HPDE6-E6E7 (cell line): ENCODE measurements around the gene TIGD1.

Source experiments
- DNase-seq: peaks from one replicate; pipeline ENCODE4 v3.0.0; 2011; ENCODE audit warnings: missing footprints; ENCODE audit errors: extremely low spot score

Gene TIGD1

GRCh38 chr2:232523682-232524597 lies 26.4 kb downstream of the TIGD1 start:
- no peak for DNase-seq

GRCh38 chr2:232523402-232523681 lies 27.0 kb downstream of the TIGD1 start:
- no peak for DNase-seq

GRCh38 chr2:232522623-232523401 lies 27.5 kb downstream of the TIGD1 start:
- no peak for DNase-seq

- DNase-seq, result peak; percentile 60
Measured at GRCh38 chr2:232521959-232522622, 28.3 kb downstream of the TIGD1 start.

- no peak for DNase-seq
Measured at GRCh38 chr2:232521098-232521497, 29.3 kb downstream of the TIGD1 start.

- DNase-seq, result no peak
Measured at GRCh38 chr2:232520489-232520888, 29.9 kb downstream of the TIGD1 start.

GRCh38 chr2:232519581-232520438 lies 30.5 kb downstream of the TIGD1 start, which contains the start of gene PRSS56:
Gene PRSS56, plus strand, starts transcription at chr2:232520388. Its CDS starts 211 bp downstream, at chr2:232520599.
- no peak for DNase-seq

GRCh38 chr2:232518844-232519243 lies 31.5 kb downstream of the TIGD1 start:
- DNase-seq, result no peak

- no peak for DNase-seq
Measured at GRCh38 chr2:232516551-232516950, 33.8 kb downstream of the TIGD1 start.

- no peak for DNase-seq
Measured at GRCh38 chr2:232515639-232516038, 34.7 kb downstream of the TIGD1 start.

- no peak for DNase-seq
Measured at GRCh38 chr2:232513353-232513752, 37.0 kb downstream of the TIGD1 start.

- no peak for DNase-seq
Measured at GRCh38 chr2:232512602-232513001, 37.8 kb downstream of the TIGD1 start.

- DNase-seq, result no peak
Measured at GRCh38 chr2:232511336-232511890, 38.9 kb downstream of the TIGD1 start.

GRCh38 chr2:232508251-232508650 lies 42.1 kb downstream of the TIGD1 start:
- no peak for DNase-seq

GRCh38 chr2:232506709-232507108 lies 43.6 kb downstream of the TIGD1 start:
- no peak for DNase-seq

GRCh38 chr2:232505856-232506255 lies 44.5 kb downstream of the TIGD1 start:
- DNase-seq, result no peak

GRCh38 chr2:232504438-232504837 lies 45.9 kb downstream of the TIGD1 start:
- DNase-seq, result no peak

GRCh38 chr2:232503809-232504323 lies 46.5 kb downstream of the TIGD1 start:
- no peak for DNase-seq

GRCh38 chr2:232502911-232503808 lies 47.2 kb downstream of the TIGD1 start:
- no peak for DNase-seq

GRCh38 chr2:232502511-232502910 lies 47.8 kb downstream of the TIGD1 start:
- no peak for DNase-seq
